ENCODE measurements around the gene GLE1. TPM values are rescaled to one million over a fixed set of nuclear protein-coding genes. Genes with fewer than 3 reads are reported as not detected.
A peak's percentile ranks its signal among the peaks of the same experiment; 100 is the strongest.

Gene GLE1
- total RNA-seq, 1 donor from 2014 or later, result 16.7 TPM

GRCh38 chr9:128556276-128556675 is 51.8 kb downstream of the GLE1 start:
- peaks cover 37 to 46% (median 40%) of the 10 kb centered on the region in 3 donors for H3K4me1 ChIP-seq (ENCODE audit: control insufficient read depth in 3 of 3, insufficient read depth in 3 of 3, low read length in 3 of 3)
- no peak overlapping the region for H3K27ac ChIP-seq (ENCODE audit: low read depth, low read length)

GRCh38 chr9:128556926-128557634 is 52.6 kb downstream of the GLE1 start:
- Histone ChIP-seq H3K36me3 (ENCODE audit: control insufficient read depth in 3 of 3, insufficient read depth in 3 of 3, low read length in 3 of 3) (peaks cover 0 to 1% (median 0%) of the 10 kb centered on the region in 3 donors), H3K9ac (ENCODE audit: low read depth in 1 of 3, low read length in 3 of 3) (no peak overlapping the region), H3K9me3 (ENCODE audit: control insufficient read depth in 3 of 3, low read length in 3 of 3) (no peaks in the 10 kb centered on the region), H3K4me3 (ENCODE audit: low read length in 3 of 3) (no peak overlapping the region), H3K4me1 (ENCODE audit: control insufficient read depth in 3 of 3, insufficient read depth in 3 of 3, low read length in 3 of 3) (peaks cover 31 to 40% (median 32%) of the 10 kb centered on the region in 3 donors), H3K27ac (ENCODE audit: low read depth, low read length) (no peak overlapping the region), H3K27me3 (ENCODE audit: control insufficient read depth in 3 of 3, insufficient read depth in 3 of 3, low read length in 3 of 3) (no peaks in the 10 kb centered on the region)

More at GRCh38 chr9:128556276-128556675, 51.8 kb downstream of the GLE1 start:
- Histone ChIP-seq H3K27me3 (ENCODE audit: control insufficient read depth in 3 of 3, insufficient read depth in 3 of 3, low read length in 3 of 3) (no peaks in the 10 kb centered on the region), H3K4me3 (ENCODE audit: low read length in 3 of 3) (no peak overlapping the region), H3K9me3 (ENCODE audit: control insufficient read depth in 3 of 3, low read length in 3 of 3) (no peaks in the 10 kb centered on the region), H3K9ac (ENCODE audit: low read depth in 1 of 3, low read length in 3 of 3) (no peak overlapping the region), H3K36me3 (ENCODE audit: control insufficient read depth in 3 of 3, insufficient read depth in 3 of 3, low read length in 3 of 3) (no peaks in the 10 kb centered on the region)

GRCh38 chr9:128558431-128559310 is 54.2 kb downstream of the GLE1 start:
- Histone ChIP-seq H3K9me3 (ENCODE audit: control insufficient read depth in 3 of 3, low read length in 3 of 3) (no peaks in the 10 kb centered on the region), H3K27ac (ENCODE audit: low read depth, low read length) (peak overlapping the region; percentile 39), H3K4me3 (ENCODE audit: low read length in 3 of 3) (peak overlapping the region; percentile 16 to 41 (median 37)), H3K4me1 (ENCODE audit: control insufficient read depth in 3 of 3, insufficient read depth in 3 of 3, low read length in 3 of 3) (peaks cover 25 to 35% (median 29%) of the 10 kb centered on the region in 3 donors), H3K27me3 (ENCODE audit: control insufficient read depth in 3 of 3, insufficient read depth in 3 of 3, low read length in 3 of 3) (no peaks in the 10 kb centered on the region), H3K36me3 (ENCODE audit: control insufficient read depth in 3 of 3, insufficient read depth in 3 of 3, low read length in 3 of 3) (peaks cover 0 to 5% (median 2%) of the 10 kb centered on the region in 3 donors), H3K9ac (ENCODE audit: low read depth in 1 of 3, low read length in 3 of 3) (peak overlapping the region in 2 of 3 donors; percentile 3 to 30)

- no peaks in the 10 kb centered on the region for H3K4me1 ChIP-seq (ENCODE audit: control insufficient read depth in 3 of 3, insufficient read depth in 3 of 3, low read length in 3 of 3)
- no peak overlapping the region for H3K27ac ChIP-seq (ENCODE audit: low read depth, low read length)
- no peak overlapping the region for H3K9ac ChIP-seq (ENCODE audit: low read depth in 1 of 3, low read length in 3 of 3)
- H3K9me3 ChIP-seq (ENCODE audit: control insufficient read depth in 3 of 3, low read length in 3 of 3), result no peaks in the 10 kb centered on the region
- no peak overlapping the region for H3K4me3 ChIP-seq (ENCODE audit: low read length in 3 of 3)
- peaks cover 16 to 26% (median 22%) of the 10 kb centered on the region in 3 donors for H3K36me3 ChIP-seq (ENCODE audit: control insufficient read depth in 3 of 3, insufficient read depth in 3 of 3, low read length in 3 of 3)
- no peaks in the 10 kb centered on the region for H3K27me3 ChIP-seq (ENCODE audit: control insufficient read depth in 3 of 3, insufficient read depth in 3 of 3, low read length in 3 of 3)
Observed at GRCh38 chr9:128565578-128565977, 61.1 kb downstream of the GLE1 start.

- peaks cover 19 to 37% (median 32%) of the 10 kb centered on the region in 3 donors for H3K36me3 ChIP-seq (ENCODE audit: control insufficient read depth in 3 of 3, insufficient read depth in 3 of 3, low read length in 3 of 3)
Observed at GRCh38 chr9:128568470-128569078, 64.1 kb downstream of the GLE1 start.

GRCh38 chr9:128575469-128575868 is 71.0 kb downstream of the GLE1 start:
- H3K36me3 ChIP-seq (ENCODE audit: control insufficient read depth in 3 of 3, insufficient read depth in 3 of 3, low read length in 3 of 3), result peaks cover 48 to 71% (median 69%) of the 10 kb centered on the region in 3 donors
- no peak overlapping the region for H3K27ac ChIP-seq (ENCODE audit: low read depth, low read length)
- no peaks in the 10 kb centered on the region for H3K9me3 ChIP-seq (ENCODE audit: control insufficient read depth in 3 of 3, low read length in 3 of 3)
- no peaks in the 10 kb centered on the region for H3K27me3 ChIP-seq (ENCODE audit: control insufficient read depth in 3 of 3, insufficient read depth in 3 of 3, low read length in 3 of 3)
- no peak overlapping the region for H3K9ac ChIP-seq (ENCODE audit: low read depth in 1 of 3, low read length in 3 of 3)
- H3K4me3 ChIP-seq (ENCODE audit: low read length in 3 of 3), result no peak overlapping the region
- H3K4me1 ChIP-seq (ENCODE audit: control insufficient read depth in 3 of 3, insufficient read depth in 3 of 3, low read length in 3 of 3), result peaks cover 0 to 6% (median 0%) of the 10 kb centered on the region in 3 donors

More at GRCh38 chr9:128568470-128569078, 64.1 kb downstream of the GLE1 start:
- H3K9me3 ChIP-seq (ENCODE audit: control insufficient read depth in 3 of 3, low read length in 3 of 3), result no peaks in the 10 kb centered on the region
- H3K9ac ChIP-seq (ENCODE audit: low read depth in 1 of 3, low read length in 3 of 3), result no peak overlapping the region
- no peaks in the 10 kb centered on the region for H3K27me3 ChIP-seq (ENCODE audit: control insufficient read depth in 3 of 3, insufficient read depth in 3 of 3, low read length in 3 of 3)
- no peaks in the 10 kb centered on the region for H3K4me1 ChIP-seq (ENCODE audit: control insufficient read depth in 3 of 3, insufficient read depth in 3 of 3, low read length in 3 of 3)
- no peak overlapping the region for H3K4me3 ChIP-seq (ENCODE audit: low read length in 3 of 3)
- H3K27ac ChIP-seq (ENCODE audit: low read depth, low read length), result no peak overlapping the region

GRCh38 chr9:128575916-128576315 is 71.4 kb downstream of the GLE1 start:
- Histone ChIP-seq H3K9ac (ENCODE audit: low read depth in 1 of 3, low read length in 3 of 3) (no peak overlapping the region), H3K4me3 (ENCODE audit: low read length in 3 of 3) (no peak overlapping the region), H3K9me3 (ENCODE audit: control insufficient read depth in 3 of 3, low read length in 3 of 3) (no peaks in the 10 kb centered on the region), H3K27me3 (ENCODE audit: control insufficient read depth in 3 of 3, insufficient read depth in 3 of 3, low read length in 3 of 3) (no peaks in the 10 kb centered on the region), H3K27ac (ENCODE audit: low read depth, low read length) (no peak overlapping the region), H3K36me3 (ENCODE audit: control insufficient read depth in 3 of 3, insufficient read depth in 3 of 3, low read length in 3 of 3) (peaks cover 53 to 76% (median 74%) of the 10 kb centered on the region in 3 donors), H3K4me1 (ENCODE audit: control insufficient read depth in 3 of 3, insufficient read depth in 3 of 3, low read length in 3 of 3) (peaks cover 0 to 6% (median 0%) of the 10 kb centered on the region in 3 donors)

- Histone ChIP-seq H3K9me3 (ENCODE audit: control insufficient read depth in 3 of 3, low read length in 3 of 3) (no peaks in the 10 kb centered on the region), H3K9ac (ENCODE audit: low read depth in 1 of 3, low read length in 3 of 3) (no peak overlapping the region), H3K4me1 (ENCODE audit: control insufficient read depth in 3 of 3, insufficient read depth in 3 of 3, low read length in 3 of 3) (peaks cover 0 to 6% (median 0%) of the 10 kb centered on the region in 3 donors), H3K36me3 (ENCODE audit: control insufficient read depth in 3 of 3, insufficient read depth in 3 of 3, low read length in 3 of 3) (peaks cover 61 to 81% (median 79%) of the 10 kb centered on the region in 3 donors), H3K4me3 (ENCODE audit: low read length in 3 of 3) (no peak overlapping the region), H3K27ac (ENCODE audit: low read depth, low read length) (no peak overlapping the region), H3K27me3 (ENCODE audit: control insufficient read depth in 3 of 3, insufficient read depth in 3 of 3, low read length in 3 of 3) (no peaks in the 10 kb centered on the region)
Observed at GRCh38 chr9:128577206-128577605, 72.7 kb downstream of the GLE1 start.

GRCh38 chr9:128579194-128579593 is 74.7 kb downstream of the GLE1 start:
- Histone ChIP-seq H3K27ac (ENCODE audit: low read depth, low read length) (no peak overlapping the region), H3K4me1 (ENCODE audit: control insufficient read depth in 3 of 3, insufficient read depth in 3 of 3, low read length in 3 of 3) (peaks cover 0 to 6% (median 0%) of the 10 kb centered on the region in 3 donors), H3K4me3 (ENCODE audit: low read length in 3 of 3) (no peak overlapping the region), H3K27me3 (ENCODE audit: control insufficient read depth in 3 of 3, insufficient read depth in 3 of 3, low read length in 3 of 3) (no peaks in the 10 kb centered on the region), H3K36me3 (ENCODE audit: control insufficient read depth in 3 of 3, insufficient read depth in 3 of 3, low read length in 3 of 3) (peaks cover 79 to 94% (median 91%) of the 10 kb centered on the region in 3 donors), H3K9me3 (ENCODE audit: control insufficient read depth in 3 of 3, low read length in 3 of 3) (no peaks in the 10 kb centered on the region), H3K9ac (ENCODE audit: low read depth in 1 of 3, low read length in 3 of 3) (no peak overlapping the region)
